Amniotic epithelial cell (primary cell): ENCODE data around the gene LGALS1.

Experiments used
- DNase-seq: peaks from one replicate; pipeline ENCODE4 v3.0.0-alpha.2; 2010; ENCODE audit warnings: low read depth

LGALS1 gene

DNA sequence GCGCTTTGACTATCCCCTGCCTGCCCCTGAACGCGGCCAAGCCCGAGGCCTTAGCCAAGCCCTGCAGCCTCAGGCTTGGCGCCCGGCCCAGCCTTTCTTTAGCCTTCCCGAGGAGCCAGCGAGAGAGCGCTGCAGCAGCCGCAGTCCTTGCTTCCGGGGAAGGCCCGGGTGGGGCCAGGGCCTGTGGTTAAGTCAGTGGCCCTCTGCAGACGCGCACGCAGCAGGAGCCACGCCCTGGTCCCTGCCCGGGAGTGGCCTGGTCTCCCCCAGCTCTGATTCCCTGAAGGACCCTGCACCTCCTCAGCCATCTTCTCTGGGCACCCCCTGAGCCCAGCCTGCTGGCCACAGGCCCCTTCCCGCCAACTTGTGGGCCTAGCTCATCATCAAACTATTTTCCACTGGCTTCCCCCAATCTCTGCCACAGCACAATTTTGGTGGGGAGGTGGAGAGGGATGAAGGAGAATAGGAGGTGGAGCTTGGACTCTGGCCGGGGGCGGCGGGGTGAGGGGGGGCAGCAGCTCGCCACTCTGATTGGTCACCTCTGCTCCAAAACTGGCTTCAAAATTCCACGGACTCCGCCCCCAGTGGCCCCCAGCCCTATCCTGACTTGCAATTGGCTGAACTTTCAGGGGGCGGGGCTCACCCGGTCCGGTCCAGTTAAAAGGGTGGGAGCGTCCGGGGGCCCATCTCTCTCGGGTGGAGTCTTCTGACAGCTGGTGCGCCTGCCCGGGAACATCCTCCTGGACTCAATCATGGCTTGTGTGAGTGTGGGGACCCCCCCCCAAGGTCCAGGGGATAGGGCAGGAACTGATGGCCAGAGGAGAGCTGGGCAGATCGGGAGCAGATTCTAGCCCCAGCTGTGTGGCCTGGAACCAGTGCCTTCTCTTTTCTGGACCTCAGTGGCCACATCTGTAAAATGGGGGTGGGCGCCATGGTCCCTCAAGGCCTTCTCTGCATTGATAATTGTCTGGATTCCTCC, at the start of gene LGALS1:
LGALS1 (plus strand) TSS at position 686 of the 979 bp plus-strand sequence; CDS start at position 753, 67 bp downstream.
- DNase-seq, result peak; percentile 92

DNA sequence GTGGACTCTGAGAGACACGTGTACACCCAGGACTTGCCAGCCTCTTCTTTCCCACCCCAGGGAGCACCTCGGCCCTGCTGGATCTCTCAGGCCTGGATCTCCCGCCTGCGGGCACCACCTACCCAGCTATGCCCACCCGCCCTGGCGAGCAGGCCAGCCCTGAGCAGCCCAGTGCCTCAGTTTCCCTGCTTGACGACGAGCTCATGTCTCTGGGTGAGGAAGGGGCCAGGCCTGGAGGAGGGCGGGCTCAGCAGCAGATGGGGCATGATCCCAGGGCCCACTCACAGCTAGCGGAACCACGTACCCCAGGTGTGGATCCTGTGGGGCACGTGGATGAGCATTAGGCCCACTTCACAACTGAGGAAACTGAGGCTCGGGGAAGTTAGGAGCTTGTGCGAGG, 49.7 kb upstream of the LGALS1 start:
- DNase-seq, result no peak

DNA sequence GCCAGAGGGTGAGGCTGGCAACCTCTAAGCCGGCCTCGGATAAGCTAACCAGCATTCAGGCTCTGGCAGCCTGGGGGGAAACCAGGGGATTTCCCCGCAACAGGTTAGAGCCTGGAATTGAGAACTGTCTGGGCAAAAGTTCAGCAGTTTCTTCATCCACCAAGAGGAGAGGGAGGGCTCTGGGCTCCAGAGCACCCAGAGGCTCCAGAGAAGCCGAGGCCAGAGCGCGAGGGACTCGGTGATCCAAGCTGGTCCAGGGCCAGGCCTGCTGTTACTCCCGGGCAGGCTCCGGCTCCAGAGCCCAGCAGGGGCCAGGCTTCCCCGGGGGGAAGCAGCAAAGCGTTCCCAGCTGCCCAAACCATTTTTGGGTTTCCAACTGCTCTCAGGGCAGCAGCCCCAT, 49.3 kb upstream of the LGALS1 start:
- peak; percentile 69 for DNase-seq

DNA sequence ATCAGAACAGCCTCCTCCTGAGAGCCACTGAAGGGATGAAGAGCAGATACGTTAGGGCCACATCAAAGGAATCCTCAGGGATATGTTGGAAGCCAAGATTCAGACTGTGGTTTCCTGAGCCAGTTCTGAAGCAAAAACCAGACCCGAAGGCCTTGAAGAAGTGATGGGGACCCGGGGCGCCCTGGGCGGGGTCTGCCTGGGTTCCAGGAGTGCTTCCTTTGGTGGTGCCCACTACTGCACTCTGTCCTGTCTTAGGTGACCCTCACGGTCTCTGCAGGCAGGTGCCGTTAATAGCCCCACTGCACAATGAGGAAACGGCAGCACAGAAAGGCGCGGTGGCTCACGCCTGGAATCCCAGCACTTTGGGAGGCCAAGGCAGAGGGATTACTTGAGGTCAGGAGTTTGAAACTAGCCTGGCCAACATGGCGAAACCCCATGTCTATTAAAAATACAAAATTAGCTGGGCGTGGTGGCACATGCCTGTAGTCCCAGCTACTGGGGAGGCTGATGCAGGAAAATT, 48.8 kb upstream of the LGALS1 start:
- peak; percentile 19 for DNase-seq

DNA sequence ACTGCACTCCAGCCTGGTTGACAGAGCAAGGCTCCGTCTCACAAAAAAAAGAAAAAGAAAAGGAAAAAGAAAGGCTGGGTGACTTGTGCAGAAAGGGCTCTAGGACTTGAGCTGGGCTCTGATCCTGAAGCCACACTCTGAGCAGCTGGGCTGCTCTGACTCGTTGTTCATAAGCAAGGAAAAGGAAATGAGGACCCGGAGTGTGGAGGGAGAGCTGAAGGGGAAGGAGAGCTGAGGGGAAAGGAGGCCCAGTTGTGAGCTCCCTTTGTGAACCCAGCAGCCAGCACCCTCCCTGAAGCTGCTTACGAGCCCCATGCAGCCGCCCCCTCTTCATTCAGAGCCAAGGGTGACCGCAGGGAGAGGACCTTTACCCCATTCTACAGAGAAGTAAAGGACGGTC, 48.3 kb upstream of the LGALS1 start:
- no peak for DNase-seq

DNA sequence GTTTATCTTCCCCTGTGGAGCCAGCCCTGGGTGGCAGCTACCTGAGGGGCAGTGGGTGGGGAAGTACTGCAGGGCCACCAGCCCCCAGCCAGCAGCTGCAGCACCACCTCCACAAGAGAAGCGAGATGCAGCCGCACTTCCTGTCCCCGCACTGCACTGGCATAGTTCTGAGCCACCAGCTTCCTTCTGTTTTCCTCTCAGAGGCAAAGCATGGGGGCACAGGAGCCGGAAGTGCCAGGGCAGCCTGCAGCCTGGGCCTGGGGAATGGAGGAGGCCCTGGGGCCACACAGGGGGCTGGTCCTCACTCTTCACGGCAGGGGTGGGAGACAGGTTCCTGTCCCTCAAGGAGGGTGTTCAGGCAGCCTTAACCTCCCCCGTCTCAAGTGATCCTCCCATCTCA, 47.9 kb upstream of the LGALS1 start:
- DNase-seq, result no peak

DNA sequence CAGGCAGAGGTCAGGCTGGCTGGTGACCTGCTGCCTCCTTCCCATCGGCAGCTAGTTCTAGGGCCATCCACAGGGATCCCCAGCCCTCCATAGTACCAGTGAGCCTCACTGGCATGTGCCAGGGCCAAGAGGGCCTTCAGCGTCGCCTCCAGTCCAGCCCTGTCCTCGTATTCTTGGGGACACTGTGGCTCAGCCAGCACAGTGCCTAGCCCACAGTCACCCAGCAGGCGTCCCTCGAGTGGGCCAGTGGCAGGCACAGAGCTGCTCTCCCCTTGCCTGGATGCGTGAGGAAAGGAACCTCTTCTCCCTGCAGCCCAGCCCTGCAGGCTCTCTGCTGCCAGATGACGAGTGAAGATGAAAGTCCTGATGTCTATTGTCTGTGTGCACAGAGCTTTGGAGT, 46.6 kb upstream of the LGALS1 start:
- DNase-seq, result no peak

DNA sequence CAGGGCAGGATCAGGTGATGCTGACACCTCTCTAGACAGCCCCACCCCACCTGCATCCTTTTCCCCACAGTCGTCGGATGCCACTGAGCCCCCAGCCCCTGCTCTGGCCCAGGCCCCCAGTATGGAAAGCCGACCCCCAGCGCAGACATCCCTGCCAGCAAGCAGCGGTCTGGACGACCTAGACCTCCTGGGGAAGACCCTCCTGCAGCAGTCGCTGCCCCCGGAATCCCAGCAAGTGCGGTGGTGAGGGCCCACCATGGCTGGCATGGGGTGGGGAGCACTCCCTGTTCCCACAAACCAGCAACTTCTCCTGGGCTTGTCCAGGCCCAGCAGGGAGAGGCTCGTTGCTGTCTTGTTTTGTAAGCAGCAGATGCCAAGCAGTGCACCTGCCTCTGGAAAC, 45.5 kb upstream of the LGALS1 start:
- DNase-seq, result no peak

DNA sequence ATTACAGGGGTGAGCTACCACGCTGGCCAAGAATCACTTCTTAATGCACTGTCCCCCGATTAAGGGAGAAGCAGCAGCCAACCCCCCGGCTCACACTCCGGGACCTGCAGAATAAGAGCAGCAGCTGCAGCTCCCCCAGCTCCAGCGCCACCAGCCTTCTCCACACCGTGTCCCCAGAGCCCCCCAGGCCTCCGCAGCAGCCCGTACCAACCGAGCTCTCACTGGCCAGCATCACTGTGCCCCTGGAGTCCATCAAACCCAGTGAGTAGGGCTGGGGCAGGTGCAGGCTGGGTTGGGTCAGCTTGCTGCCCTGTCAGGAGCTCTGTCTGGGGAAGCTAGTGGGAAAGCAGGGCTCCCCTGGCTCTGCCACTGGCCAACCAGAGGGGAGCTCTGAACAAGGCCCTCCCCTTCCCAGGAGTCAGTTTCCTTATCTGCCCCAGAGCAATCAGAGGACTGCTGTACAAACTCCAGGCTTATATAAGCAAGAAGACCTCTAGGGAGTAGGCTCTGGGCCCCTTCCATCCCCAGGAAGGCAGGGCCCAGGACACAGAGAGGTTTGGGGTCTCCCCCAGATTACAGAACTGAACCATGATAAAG, 44.5 kb upstream of the LGALS1 start:
- peak; percentile 54 for DNase-seq

DNA sequence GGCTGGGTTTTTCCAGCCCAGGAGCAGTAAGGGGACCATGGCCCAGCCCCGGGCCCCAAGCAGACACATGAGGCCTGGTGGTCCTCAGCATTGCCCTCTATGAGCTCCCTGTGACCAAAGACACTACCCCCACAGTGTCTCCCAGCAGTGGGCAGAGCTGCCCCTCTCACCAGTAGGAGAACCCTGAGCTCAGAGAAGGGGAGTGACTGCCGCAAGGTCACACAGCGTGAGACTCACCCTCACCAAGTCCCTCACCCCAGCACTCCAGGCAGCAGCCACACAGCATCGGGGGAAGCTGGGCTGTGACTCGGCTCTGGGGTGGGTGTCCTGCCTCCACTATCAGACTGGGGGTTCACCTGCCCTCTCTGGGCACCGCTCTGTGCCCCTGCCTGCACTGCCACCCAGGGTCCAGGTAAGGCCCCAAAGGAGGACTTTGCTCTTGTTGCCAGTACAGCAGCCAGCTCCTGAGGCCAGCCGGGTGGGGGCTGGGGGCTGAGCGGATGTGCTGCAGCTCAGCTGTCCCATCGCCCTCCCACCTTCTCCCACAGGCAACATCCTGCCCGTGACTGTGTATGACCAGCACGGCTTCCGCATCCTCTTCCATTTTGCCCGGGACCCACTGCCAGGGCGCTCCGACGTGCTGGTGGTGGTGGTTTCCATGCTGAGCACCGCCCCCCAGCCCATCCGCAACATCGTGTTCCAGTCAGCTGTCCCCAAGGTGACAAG, 43.8 kb upstream of the LGALS1 start:
- no peak for DNase-seq

DNA sequence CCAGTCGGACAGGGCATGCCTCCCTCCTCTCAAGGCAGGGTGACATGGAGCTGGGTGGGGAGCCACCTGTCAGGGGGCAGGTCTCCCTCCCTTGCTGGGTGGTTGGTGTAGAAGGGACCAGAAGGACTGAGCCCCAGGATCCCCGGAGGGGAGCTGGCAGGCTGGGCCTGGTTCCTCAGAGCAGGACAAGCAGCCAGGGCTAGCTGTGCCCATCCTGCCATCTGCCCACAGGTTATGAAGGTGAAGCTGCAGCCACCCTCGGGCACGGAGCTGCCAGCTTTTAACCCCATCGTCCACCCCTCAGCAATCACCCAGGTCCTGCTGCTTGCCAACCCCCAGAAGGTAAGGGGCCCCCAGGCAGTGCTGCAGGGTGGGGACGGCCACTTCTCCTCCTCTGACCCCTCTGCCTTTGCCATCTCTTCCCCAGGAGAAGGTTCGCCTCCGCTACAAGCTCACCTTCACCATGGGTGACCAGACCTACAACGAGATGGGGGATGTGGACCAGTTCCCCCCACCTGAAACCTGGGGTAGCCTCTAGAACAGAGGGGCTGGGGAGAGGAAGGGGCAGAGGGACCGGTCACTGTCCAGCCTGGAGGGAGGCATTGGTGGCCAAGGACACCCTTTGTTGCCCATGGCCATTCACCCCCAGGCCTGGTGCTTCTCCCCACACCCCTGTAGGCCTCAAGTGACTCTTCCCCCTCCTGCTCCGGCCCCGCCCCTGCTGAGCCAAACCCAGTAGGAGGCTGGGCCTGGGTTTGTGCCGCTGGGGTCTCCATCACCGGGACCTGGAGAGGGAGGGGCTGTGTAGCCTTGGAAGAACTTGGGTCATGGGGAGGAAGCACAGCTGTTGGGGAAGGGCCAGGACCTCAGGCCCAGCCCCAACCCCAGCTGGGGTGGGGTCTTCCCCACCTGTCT, 43.0 kb upstream of the LGALS1 start:
- DNase-seq, result no peak

DNA sequence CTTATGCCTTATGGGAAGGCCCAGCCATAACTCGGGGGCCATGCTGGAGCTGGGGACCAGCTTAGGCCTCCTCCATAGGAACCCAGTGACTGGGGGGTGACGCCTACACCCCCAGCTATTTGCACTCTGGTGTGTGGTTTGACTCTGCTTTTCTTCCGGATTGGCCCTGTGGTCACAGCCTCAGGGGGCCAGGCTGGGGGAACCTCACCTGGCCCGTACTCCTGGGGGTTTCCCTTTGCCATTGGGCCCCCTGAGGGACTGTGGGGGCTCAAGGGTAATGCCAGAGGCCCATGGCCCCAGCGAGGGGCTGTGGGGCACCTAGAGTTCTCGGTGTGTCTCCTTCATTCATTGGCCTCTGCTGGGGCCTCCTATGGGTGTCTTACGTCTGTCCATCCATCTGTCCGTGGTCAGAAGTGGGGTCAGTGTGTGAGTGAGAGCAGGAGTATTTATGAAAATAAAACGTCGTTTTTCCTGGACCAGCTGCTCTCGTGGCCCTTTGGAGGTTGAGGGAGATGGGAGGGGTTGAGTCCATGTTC, 42.3 kb upstream of the LGALS1 start:
- peak; percentile 37 for DNase-seq

DNA sequence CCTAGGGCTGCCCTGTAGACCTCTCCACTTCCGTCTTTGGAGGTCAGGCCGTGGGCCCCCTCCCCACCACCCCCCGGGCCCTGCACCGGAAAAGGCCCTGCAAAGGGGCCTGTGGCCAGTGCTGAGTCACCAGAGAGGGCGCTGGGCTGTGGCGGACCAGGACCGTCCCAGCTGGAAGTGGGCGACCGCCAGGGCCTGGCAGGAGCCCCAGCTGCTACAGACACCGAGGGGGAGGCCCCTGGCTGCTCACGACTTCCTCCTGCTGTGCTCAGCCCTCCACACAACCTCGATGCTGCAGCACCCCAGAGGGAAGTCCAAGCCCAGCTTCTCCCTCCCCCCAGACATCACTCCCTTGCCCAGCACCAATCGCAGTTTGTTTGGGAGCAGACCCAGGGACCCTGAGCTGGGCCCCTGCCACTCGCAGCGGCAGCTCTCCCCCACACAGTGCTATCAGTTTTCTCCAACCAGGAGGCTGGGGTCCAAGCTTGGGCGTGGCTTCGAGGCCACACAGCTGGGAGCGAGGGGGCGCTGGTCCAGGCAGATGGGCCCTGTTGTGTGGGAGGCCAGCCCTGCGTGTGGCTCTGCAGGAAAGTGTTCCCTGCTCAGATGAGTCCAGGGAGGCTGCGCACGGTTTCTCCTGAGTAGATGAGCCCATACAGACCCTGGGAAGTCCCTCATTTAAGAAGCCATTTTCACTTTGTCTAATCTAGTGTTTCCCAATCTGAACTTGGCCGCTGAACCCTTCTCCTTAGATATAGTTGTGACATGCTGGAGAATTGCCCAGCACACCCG, 41.6 kb upstream of the LGALS1 start:
- DNase-seq, result peak; percentile 87

DNA sequence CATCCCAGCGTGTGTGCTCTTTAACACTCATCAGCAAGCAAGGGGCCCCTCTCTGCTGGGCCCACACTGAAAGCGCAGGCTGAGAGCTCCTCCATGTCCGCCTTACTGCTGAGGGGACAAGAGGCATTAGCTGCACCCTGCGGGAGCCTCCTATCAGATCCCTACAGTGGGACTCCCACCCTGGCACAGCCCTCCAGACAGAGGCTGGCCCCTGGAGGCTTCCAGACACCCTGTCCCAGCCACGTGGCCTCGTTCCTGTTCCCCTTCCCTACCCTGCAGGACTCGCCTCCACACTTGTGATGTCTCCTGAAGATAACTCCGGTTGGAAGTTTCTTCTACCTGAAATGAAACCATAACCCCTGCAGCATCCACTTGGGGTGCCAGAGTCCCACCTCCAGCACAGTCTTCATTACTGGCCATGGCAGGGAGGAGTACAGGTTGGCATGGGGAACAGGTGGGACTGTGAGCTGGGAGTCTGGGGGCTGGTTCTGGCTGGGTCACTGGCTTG, 41.0 kb upstream of the LGALS1 start:
- DNase-seq, result peak; percentile 17

DNA sequence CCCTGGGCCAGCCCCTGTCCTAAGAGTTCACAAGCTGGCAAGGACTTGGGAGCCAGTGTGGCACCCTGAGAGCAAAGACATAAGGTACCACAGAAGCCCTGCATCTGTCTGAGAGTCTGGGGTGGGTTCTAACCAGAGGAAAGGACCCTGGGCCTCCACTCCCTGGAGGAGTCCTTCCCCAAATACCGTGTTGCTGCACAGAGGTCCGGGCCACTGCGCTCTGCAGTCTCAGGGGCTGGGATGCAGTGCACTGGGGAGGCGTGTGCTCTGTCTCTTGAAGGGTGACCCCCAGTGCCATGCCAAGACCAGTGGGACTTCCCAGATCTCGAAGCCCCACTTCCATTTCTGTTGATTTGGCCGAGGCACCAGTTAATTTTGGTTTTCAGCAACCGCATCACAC, 40.3 kb upstream of the LGALS1 start:
- no peak for DNase-seq

DNA sequence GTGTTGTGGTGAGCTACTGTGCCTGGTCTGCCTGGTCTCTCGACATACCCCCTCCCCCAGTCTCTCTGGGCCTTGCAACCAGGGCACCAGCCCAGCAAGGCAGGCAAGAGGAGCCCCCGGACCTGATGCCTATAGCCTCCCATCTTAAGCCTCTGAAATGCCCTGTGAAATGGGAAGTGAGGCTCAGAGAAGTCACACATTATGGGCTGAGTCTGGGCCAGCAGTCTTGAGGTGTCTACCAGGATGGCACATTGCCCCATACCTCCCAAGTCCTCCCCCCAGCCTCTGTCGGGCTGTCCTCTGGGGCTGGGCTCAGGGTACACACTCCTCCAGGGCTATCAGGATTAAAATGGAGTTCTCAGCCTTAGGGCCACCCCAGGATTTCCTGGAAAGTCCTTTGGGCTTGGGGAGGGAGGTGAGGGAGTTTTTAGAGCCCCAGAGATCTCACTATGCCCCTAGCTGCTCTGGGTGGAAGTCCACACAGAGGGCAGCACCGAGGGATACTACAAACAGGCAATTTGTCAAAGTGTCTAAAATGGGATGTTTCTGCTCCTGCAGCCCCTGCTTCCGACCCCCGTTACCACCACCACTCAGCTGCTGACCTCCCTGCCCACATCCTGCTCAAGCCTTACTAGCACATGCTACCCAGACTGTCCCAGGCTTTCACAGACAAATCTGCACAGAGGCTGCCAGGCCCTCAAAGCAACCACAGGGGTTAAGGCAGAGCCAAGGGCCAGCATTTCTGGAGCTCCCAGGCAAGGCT, 39.1 kb upstream of the LGALS1 start:
- peak; percentile 71 for DNase-seq

DNA sequence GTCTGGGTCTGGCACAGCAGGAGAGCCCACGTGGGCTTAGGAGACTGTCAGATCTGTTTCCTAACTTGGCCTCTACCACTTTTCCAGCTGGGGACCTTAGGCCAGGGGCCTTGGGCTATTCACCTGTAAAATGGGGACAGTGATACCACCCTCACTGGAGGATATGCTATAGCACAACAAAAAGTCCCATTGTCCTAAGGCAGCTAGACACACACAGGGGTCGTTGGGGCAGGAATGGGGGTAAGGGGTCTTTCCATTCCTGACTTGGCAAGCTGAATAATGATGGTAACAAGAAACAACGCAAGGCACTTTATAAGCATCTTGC, 38.5 kb upstream of the LGALS1 start:
- no peak for DNase-seq

DNA sequence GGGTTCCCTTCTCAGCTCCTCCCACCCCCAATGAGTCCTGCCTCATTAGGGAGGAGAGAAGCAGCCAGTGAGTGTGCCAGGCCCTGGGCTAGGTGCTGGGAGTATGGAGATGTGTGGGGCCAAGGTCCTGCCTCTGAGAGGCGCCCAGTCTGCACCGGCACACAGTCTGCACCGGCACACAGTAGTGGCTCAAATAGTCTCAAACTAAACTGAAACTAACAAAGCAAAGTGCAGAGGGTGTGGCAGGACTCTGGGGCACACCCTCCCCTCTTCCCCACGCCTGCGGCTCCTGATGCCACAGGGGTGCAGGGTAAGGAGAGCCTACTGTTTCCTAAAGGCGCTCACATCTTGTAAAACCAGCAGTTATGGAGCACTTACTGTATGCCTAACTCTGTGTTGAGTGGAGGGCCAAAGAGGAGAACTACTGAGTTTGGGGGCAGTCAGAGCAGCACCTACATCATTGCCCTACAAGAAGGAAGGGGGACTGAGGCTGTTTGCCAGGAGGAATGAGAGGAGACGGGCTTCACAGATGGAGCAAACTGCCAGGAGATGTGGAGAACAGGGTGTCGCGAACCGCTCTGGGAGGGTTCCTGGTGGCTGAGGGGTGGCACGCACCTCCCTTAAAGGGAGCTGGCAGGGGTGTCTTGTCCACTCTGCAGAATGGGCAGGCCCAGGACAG, 36.9 kb upstream of the LGALS1 start:
- DNase-seq, result no peak
